B cell (primary cell): ENCODE measurements around the gene AFF3. TPM values are rescaled to one million over a fixed set of nuclear protein-coding genes. Genes with fewer than 3 reads are reported as not detected.
A peak's percentile ranks its signal among the peaks of the same experiment; 100 is the strongest.

Experiments
- ATAC-seq: fragments of 200-7000 bp; cut with Tn5 transposase; one replicate; pipeline ENCODE4 v1.10.0; 2021; ENCODE audit warnings: low read depth, mild to moderate bottlenecking, moderate number of reproducible peaks, moderate library complexity
- CTCF ChIA-PET: fragments of 350-600 bp; sonication (Branson Sonifier 250); formaldehyde crosslinking; loops from one replicate; lab custom pipeline; 2021; ENCODE audit warnings: antibody characterized with exemption, inconsistent platforms; lab: Charles Lee
- POLR2A ChIA-PET: fragments of 350-600 bp; sonication (Branson Sonifier 250); formaldehyde crosslinking; loops from one replicate; lab custom pipeline; 2021; ENCODE audit warnings: antibody characterized with exemption; lab: Charles Lee
- DNase-seq: peaks from one replicate; pipeline ENCODE4 v3.0.0; 2013
- H2AFZ ChIP-seq: 2 replicates; pipeline ENCODE4 v1.6.1; 2012; ENCODE audit warnings: mild to moderate bottlenecking, low read depth, low read length; ENCODE audit not compliant: insufficient read depth, poor library complexity, severe bottlenecking
- H3K27ac ChIP-seq, 2 donors: 1 replicate in 1 of 2; 2 replicates in 1 of 2; pipeline ENCODE4 v1.5.1; 2012 to 2013; ENCODE audit warnings: low read length in 2 of 2, mild to moderate bottlenecking in 2 of 2, moderate library complexity in 1 of 2
- H3K27me3 ChIP-seq, 4 experiments: fragments of 200-600 bp in 1 of 4; sonication (generic) in 1 of 4; replicated peaks in 1 of 4; 1 replicate in 2 of 4; 2 replicates in 2 of 4; pipeline versions ENCODE4 v1.6.1 to v1.7.0; 2013 to 2016; ENCODE audit warnings: low read length in 3 of 4, mild to moderate bottlenecking in 2 of 4, mixed read lengths in 1 of 4, moderate library complexity in 1 of 4; ENCODE audit not compliant: insufficient read depth in 4 of 4, control insufficient read depth in 3 of 4; ENCODE audit errors: control extremely low read depth in 1 of 4
- H3K36me3 ChIP-seq, 2 experiments: replicated peaks in 1 of 2; 1 replicate in 1 of 2; 2 replicates in 1 of 2; pipeline versions ENCODE4 v1.6.1 to v1.7.1; 2013; ENCODE audit warnings: low read length in 1 of 2; ENCODE audit not compliant: insufficient read depth in 2 of 2, control insufficient read depth in 1 of 2; ENCODE audit errors: control extremely low read depth in 1 of 2, extremely low read depth in 1 of 2
- H3K4me1 ChIP-seq, 2 donors: fragments of 200-600 bp in 1 of 2; sonication (generic) in 1 of 2; 1 replicate in 1 of 2; 2 replicates in 1 of 2; pipeline versions ENCODE4 v1.5.1 to v1.6.1; 2013 to 2017; ENCODE audit warnings: low read length in 2 of 2; ENCODE audit not compliant: control insufficient read depth in 2 of 2, insufficient read depth in 2 of 2
- H3K4me2 ChIP-seq: replicated peaks from 2 replicates; pipeline ENCODE3; 2012; ENCODE audit warnings: mild to moderate bottlenecking, low read depth, low read length; ENCODE audit not compliant: poor library complexity, severe bottlenecking
- H3K4me3 ChIP-seq, 5 experiments: fragments of 200-600 bp in 1 of 5; sonication (generic) in 1 of 5; 1 replicate in 3 of 5; 2 replicates in 2 of 5; pipeline versions ENCODE4 v1.5.1 to v1.7.0; 2011 to 2016; ENCODE audit warnings: low read length in 4 of 5, mild to moderate bottlenecking in 4 of 5, low read depth in 2 of 5, control low read depth in 1 of 5, moderate library complexity in 1 of 5; ENCODE audit not compliant: insufficient read depth in 1 of 5; ENCODE audit errors: control extremely low read depth in 1 of 5, extremely low read depth in 1 of 5
- H3K79me2 ChIP-seq: fragments of 200-600 bp; sonication (generic); one replicate; pipeline ENCODE4 v1.6.0; 2016; ENCODE audit warnings: low read length; ENCODE audit not compliant: control insufficient read depth, insufficient read depth
- H3K9ac ChIP-seq: fragments of 200-600 bp; sonication (generic); 2 replicates; pipeline ENCODE4 v1.6.1; 2017; ENCODE audit warnings: mild to moderate bottlenecking, low read length, moderate library complexity
- H3K9me3 ChIP-seq, 3 donors: one replicate each; pipeline versions ENCODE4 v1.6.1 to v1.7.1; 2013; ENCODE audit warnings: low read length in 2 of 3; ENCODE audit not compliant: control insufficient read depth in 2 of 3, insufficient read depth in 1 of 3; ENCODE audit errors: control extremely low read depth in 1 of 3
- H4K20me1 ChIP-seq: 2 replicates; pipeline ENCODE4 v1.6.0; 2012; ENCODE audit warnings: mild to moderate bottlenecking, low read length; ENCODE audit not compliant: insufficient read depth, control insufficient read depth, poor library complexity, severe bottlenecking
- H3K27ac Mint-ChIP-seq: one replicate; pipeline ENCODE4 v1.8.0; 2021; ENCODE audit warnings: mixed read lengths
- H3K27me3 Mint-ChIP-seq: one replicate; pipeline ENCODE4 v1.8.0; 2021; ENCODE audit warnings: mixed read lengths
- H3K4me1 Mint-ChIP-seq: one replicate; pipeline ENCODE4 v1.8.0; 2021; ENCODE audit warnings: mixed read lengths
- H3K4me3 Mint-ChIP-seq: one replicate; pipeline ENCODE4 v1.8.0; 2021; ENCODE audit warnings: mixed read lengths
- H3K9me3 Mint-ChIP-seq: one replicate; pipeline ENCODE4 v1.8.0; 2022; ENCODE audit warnings: mixed read lengths; ENCODE audit not compliant: insufficient read depth
- CTCF ChIP-seq: fragments of 200-600 bp; IDR thresholded peaks from one replicate; pipeline ENCODE4 v1.8.0; 2022; ENCODE audit warnings: antibody characterized with exemption, mild to moderate bottlenecking
- EZH2 ChIP-seq: IDR thresholded peaks from 2 replicates; pipeline ENCODE4 v1.6.1; 2012; ENCODE audit warnings: borderline replicate concordance, low read depth, mild to moderate bottlenecking, moderate library complexity, low read length; ENCODE audit not compliant: insufficient read depth, poor library complexity, severe bottlenecking
- WGBS: methylation state at CpG from one replicate; pipeline ENCODE4 v1.1.5; 2013; ENCODE audit warnings: missing lambda C conversion rate; ENCODE audit not compliant: insufficient coverage; 5-methylcytosine and 5-hydroxymethylcytosine counted together
- intact Hi-C: fragments of 100-400 bp; cut with micrococcal nuclease; formaldehyde crosslinking; loops from one replicate; pipeline ENCODE4 v1.10.0; 2022
- polyA plus RNA-seq: library from polyadenylated mRNA; depleted of rRNA; stranded (reverse); fragments of >200 nt; gene quantifications from 2 replicates; pipeline ENCODE4 v1.2.3, GENCODE V29; 2012
- total RNA-seq, 2 donors: library from RNA; stranded (reverse); fragments of 120-200 nt in 1 of 2; gene quantifications; 1 replicate in 1 of 2; 2 replicates in 1 of 2; pipeline versions ENCODE4 v1.2.3 to v1.2.4, GENCODE V29; 2013 to 2022

Gene AFF3
- total and polyA plus RNA-seq, 2 donors (not counting 1 experiment from before 2014, with no cell fraction given) = 117 to 830 TPM

DNA sequence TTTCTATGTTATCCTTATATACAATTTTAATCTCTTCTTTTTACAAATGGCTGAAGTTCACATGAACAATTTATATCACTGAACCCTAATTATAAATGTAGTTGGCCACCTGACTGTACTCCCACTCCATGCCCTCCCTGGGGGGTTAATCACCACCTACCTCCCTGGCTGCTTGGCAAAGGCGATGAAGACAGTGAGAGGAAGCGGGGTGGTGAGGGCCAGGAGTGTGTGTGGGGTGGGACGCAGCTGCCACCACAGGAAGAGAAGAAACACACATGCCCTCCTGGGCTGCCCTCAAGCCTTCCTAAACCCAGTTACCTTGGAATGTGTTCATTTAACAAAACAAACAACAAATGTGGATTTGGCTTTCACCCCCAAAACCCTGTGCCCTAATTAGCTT is 565.6 kb downstream of the AFF3 start:
- Histone ChIP-seq H3K79me2 (no peaks in the 10 kb centered on the region), H3K27ac (no peak overlapping the region), H3K27me3 (no peaks in the 10 kb centered on the region), H4K20me1 (peaks cover 5% of the 10 kb centered on the region), H3K4me3 (no peak overlapping the region), H3K36me3 (peaks cover 0 to 82% of the 10 kb centered on the region in 2 experiments), H3K9me3 (no peaks in the 10 kb centered on the region), H3K4me2 (no peak overlapping the region), H3K9ac (no peak overlapping the region), H2AFZ (no peak overlapping the region), H3K4me1 (no peaks in the 10 kb centered on the region)
- no CpG with 5 or more reads among the region's 3 CpGs for WGBS
- intact Hi-C loops = no loop called here
- TF ChIP-seq CTCF = no peak
- TF ChIP-seq EZH2 = no peak
- POLR2A ChIA-PET = no interaction called here
- peak overlapping the region; percentile 26 for H3K27ac Mint-ChIP-seq
- CTCF ChIA-PET = interaction anchor here (0.6 kb wide), 1 partner anchor 20 kb away, joined by 4 read pairs; no protein-coding TSS in a partner anchor
- ATAC-seq (no peak), DNase-seq (no peak)
- H3K4me3 Mint-ChIP-seq = no peak overlapping the region
- H3K27me3 Mint-ChIP-seq = no peaks in the 10 kb centered on the region
- H3K4me1 Mint-ChIP-seq = no peaks in the 10 kb centered on the region
- H3K9me3 Mint-ChIP-seq = no peaks in the 10 kb centered on the region

GRCh38 chr2:99573634-99574251 is 568.6 kb downstream of the AFF3 start:
- Histone ChIP-seq H3K9ac (no peak overlapping the region), H3K4me3 (no peak overlapping the region), H3K27me3 (no peaks in the 10 kb centered on the region), H3K36me3 (peaks cover 0 to 85% of the 10 kb centered on the region in 2 experiments), H3K9me3 (no peaks in the 10 kb centered on the region), H4K20me1 (peaks cover 7% of the 10 kb centered on the region), H2AFZ (no peak overlapping the region), H3K4me1 (no peaks in the 10 kb centered on the region), H3K27ac (no peak overlapping the region), H3K79me2 (no peaks in the 10 kb centered on the region), H3K4me2 (no peak overlapping the region)
- no peak for DNase-seq
- 94% methylated on average over 6 of the region's 11 CpGs for WGBS
- CTCF ChIA-PET = interaction anchor here (2.5 kb wide), 1 partner anchor 14 kb away, joined by 7 read pairs; no protein-coding TSS in a partner anchor
- Mint-ChIP-seq H3K4me1 (no peaks in the 10 kb centered on the region), H3K27ac (no peak overlapping the region), H3K9me3 (no peaks in the 10 kb centered on the region), H3K27me3 (no peaks in the 10 kb centered on the region), H3K4me3 (no peak overlapping the region)
- TF ChIP-seq EZH2 (no peak), CTCF (no peak)
- ATAC-seq = no peak
- intact Hi-C loops = no loop called here
- POLR2A ChIA-PET = no interaction called here
